NB4 (cell line): ENCODE data around the gene C1QTNF12.

Experiments used
- DNase-seq: peaks from one replicate; pipeline ENCODE4 v3.0.0; 2010; ENCODE audit warnings: low read depth
- H3K4me3 ChIP-seq: one replicate; pipeline ENCODE4 v1.5.1; 2011; ENCODE audit warnings: mild to moderate bottlenecking, low read depth, low read length, moderate library complexity
- CTCF ChIP-seq: IDR thresholded peaks from one replicate; pipeline ENCODE4 v1.5.1; 2012; ENCODE audit warnings: low read depth, low read length
- MYC ChIP-seq: IDR thresholded peaks from 2 replicates; pipeline ENCODE4 v1.6.1; 2011; ENCODE audit warnings: low read depth, low read length
- POLR2A ChIP-seq: IDR thresholded peaks from 2 replicates; pipeline ENCODE4 v1.6.1; 2011; ENCODE audit warnings: mild to moderate bottlenecking; ENCODE audit not compliant: insufficient read length; ENCODE audit errors: extremely low read depth
- TF ChIP-seq, protein P1 (sequence below): IDR thresholded peaks from 2 replicates; pipeline ENCODE4 v1.6.1; 2011; ENCODE audit warnings: low read depth, low read length

The C1QTNF12 gene

DNA sequence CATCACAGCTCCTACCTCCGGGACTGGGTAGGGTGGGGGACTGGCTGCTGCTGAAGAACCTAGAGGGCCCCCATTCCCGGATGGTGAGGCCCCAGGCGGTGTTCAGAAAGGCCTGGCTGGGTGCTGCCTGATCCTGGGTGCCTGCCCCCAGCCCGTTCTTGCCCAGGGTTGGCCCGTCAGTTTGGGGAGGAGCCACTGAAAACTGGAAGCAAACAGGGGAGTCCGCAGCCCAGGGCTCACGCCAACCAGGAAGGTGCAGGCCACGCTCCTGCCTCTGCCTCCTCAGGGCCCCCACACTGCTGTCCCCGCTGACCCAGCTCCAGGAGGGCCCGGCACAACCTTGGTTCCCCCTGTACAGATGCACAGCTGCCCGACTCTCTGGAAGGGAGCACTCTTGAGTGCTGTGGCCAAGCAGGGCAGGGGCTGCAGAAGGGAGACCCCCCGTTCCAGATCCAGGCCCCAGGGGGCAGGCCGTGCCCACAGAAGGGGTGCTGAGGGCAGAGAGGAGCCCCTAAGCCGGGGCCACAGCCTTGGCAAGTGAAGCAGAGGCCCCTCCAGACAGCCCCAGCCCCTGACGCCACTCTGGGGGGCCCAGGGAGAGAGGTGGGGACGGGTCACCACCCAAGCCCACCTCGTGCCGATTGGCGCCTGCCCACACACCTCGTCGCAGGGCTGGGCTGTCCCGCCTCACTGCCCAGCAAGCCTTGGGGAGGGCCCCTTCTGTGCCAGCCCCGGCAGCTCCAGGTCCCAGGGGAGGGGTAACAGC is 5.5 kb downstream of the C1QTNF12 start:
- no peak overlapping the region for H3K4me3 ChIP-seq
- TF ChIP-seq, protein P1, sequence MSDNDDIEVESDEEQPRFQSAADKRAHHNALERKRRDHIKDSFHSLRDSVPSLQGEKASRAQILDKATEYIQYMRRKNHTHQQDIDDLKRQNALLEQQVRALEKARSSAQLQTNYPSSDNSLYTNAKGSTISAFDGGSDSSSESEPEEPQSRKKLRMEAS: no peak
- TF ChIP-seq MYC (no peak), POLR2A (no peak), CTCF (no peak)
- no peak for DNase-seq

DNA sequence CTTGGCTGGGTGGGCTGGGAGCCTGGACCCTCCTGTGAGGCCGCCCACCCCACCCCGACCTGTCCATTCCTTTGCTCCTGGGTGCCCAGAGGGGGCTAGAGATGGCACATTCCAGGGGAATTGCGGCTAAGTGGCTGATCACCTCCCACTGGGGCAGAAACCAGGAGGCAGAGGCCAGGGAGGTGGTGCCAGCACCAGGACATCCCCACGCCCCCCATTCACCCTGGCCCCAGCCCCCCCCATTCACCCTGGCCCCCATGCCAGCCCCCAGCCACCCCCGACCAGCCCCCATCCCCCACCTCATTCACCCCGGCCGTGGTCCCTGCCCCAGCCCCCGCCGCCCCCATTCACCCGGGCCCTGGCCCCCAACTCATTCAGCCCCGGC is 6.2 kb downstream of the C1QTNF12 start:
- TF ChIP-seq CTCF (no peak), MYC (no peak), POLR2A (no peak)
- TF ChIP-seq, protein P1: no peak
- no peak for DNase-seq
- H3K4me3 ChIP-seq: no peak overlapping the region

DNA sequence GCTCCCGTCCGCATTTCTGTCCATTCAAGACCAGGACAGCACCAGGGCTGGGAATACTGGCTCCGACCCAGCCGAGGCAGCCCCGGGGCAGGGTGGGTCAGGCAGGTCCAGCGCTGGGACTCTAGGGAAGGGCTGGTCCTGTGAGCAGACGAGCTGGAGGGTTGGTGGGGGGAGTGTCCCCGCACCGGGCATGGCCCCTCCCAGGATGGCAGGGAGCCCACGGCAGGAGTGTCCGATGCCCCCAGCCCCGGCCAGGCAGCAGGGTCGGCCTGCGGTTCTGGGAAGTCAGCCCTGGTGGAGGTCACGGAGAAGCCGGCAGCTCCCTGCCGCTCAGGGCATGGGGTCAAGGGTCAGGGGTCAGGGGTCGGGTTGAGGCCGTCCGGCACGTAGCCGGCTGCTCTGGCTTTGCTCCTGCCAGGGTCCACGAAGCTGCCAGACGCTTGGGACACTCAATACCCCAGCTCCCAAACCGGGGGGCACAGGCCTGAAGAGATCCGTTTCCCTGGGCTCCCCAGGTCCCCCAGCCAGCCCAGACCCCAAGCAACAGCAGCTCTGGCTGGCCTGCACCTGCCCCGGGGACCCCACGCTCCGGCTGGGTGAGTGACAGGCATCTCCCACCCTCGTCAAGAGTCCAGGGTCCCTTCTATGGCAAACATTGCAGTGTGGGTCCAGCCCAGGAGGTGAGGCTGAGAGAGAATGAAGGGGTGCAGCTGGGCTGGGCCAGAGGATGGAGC is 6.7 kb downstream of the C1QTNF12 start:
- H3K4me3 ChIP-seq: no peak overlapping the region
- TF ChIP-seq POLR2A (no peak), MYC (no peak), CTCF (no peak)
- TF ChIP-seq, protein P1: no peak
- no peak for DNase-seq

DNA sequence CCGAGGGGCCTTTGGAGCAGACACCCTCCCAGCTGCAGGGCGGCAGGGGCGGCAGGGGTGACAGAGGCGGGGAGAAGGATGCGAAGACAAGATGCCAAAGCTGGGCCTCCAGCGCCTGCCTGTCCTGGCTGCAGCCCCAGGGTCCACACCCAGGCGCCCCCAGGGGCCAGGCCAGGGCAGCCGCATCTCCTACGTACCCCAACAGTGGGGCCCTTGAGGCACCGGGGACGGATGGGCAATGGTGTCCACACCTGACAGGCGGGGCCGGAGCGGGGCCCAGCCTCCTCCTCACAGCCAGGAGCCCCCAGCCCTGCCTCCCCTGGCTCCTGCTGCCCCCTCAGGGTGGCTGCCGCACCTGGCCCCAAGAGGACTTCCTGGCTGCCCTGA is 7.3 kb downstream of the C1QTNF12 start:
- no peak for DNase-seq
- TF ChIP-seq CTCF: no peak
- no peak for TF ChIP-seq POLR2A
- TF ChIP-seq, protein P1: no peak
- TF ChIP-seq MYC: no peak
- H3K4me3 ChIP-seq: no peak overlapping the region

DNA sequence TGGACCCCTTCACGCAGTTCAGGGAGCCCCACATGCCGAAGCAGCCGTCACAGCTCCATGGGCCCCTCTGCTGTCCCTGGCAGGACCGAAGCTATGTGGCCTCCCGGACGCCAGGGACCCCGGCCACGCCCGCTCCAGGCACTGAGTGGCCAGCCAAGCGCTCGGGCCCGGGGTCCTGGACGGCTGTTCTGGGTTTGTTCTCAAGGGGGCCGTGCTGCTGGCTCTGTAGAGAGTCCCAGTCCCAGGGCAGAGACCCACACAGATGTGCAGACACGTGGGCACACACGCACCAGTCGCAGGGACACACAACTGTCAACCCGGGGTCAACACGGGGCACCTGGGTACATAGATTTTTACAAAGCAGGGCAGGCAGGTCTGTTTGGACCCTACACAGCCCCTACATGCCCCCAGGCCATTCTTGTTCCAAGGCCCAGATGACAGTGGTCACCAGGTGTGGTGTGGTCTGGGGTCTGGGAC is 7.8 kb downstream of the C1QTNF12 start:
- no peak overlapping the region for H3K4me3 ChIP-seq

More for the DNA sequence above, 7.8 kb downstream of the C1QTNF12 start:
- no peak for DNase-seq
- TF ChIP-seq CTCF: no peak
- TF ChIP-seq, protein P1: no peak
- TF ChIP-seq MYC: no peak
- TF ChIP-seq POLR2A: no peak
